ENCODE results near the gene TMEM214. TPM values are rescaled to one million over a fixed set of nuclear protein-coding genes. Genes with fewer than 3 reads are reported as not detected.

Gene TMEM214
- total and polyA plus RNA-seq, 2 of the 8 experiments (the other 6 are each of a cell fraction or from before 2014, with no cell fraction given): 49.7 to 71.0 TPM

DNA sequence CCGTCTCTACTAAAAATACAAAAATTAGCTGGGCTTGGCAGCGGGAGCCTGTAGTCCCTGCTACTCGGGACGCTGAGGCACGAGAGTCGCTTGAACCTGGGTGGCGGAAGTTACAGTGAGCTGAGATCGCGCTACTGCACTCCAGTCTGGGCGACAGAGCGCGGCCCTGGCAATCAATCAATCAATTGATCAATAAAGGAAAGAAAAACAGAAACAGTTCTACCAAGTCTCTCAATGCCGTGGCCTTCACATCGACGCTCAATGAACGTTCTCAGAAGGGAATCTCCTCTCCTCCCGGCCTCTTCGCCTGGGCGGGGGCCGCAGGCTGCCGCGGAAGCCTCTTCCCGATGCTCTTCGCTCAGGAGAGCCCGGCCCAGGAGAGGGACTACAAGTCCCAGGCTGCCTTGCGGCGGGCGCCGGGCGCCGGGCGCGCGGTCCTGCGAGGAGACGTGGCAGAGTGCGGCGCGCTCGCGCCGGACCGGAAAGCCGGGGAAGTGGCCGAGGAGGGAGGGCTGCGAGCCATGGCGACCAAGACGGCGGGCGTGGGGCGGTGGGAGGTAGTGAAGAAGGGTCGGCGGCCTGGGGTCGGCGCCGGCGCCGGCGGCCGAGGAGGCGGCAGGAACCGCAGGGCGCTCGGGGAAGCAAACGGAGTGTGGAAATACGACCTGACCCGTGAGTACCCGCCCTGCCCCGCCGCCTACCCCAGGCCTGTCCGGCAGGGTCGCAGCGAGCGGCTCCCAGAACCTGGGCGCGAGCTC lies at the start of gene TMEM214 (continued):
- TF ChIP-seq GABPA (IDR thresholded peaks at IDR 0.05; ENCODE audit: borderline replicate concordance, insufficient read depth, low read length): no peak; the same call in 1 of the 2 replicates
- no peak for TF ChIP-seq JUND (IDR thresholded peaks at IDR 0.05; ENCODE audit: low read length)
- TF ChIP-seq EP300 (IDR thresholded peaks at IDR 0.05; ENCODE audit: borderline replicate concordance in 1 of 2, low read depth in 2 of 2, low read length in 2 of 2): no peak
- no peak for TF ChIP-seq SAP30 (IDR thresholded peaks at IDR 0.05; ENCODE audit: insufficient read depth, insufficient replicate concordance, low read length)
- no peak for TF ChIP-seq CTBP2 (IDR thresholded peaks at IDR 0.05; ENCODE audit: borderline replicate concordance, insufficient read depth, insufficient read length, low read length)
- peak; percentile 52; the same call in 1 of the 2 replicates for TF ChIP-seq SIX5 (IDR thresholded peaks at IDR 0.05; ENCODE audit: low read depth, low read length)
- TF ChIP-seq, protein P1, sequence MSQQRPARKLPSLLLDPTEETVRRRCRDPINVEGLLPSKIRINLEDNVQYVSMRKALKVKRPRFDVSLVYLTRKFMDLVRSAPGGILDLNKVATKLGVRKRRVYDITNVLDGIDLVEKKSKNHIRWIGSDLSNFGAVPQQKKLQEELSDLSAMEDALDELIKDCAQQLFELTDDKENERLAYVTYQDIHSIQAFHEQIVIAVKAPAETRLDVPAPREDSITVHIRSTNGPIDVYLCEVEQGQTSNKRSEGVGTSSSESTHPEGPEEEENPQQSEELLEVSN (IDR thresholded peaks at IDR 0.05): no peak
- TF ChIP-seq EGR1 (IDR thresholded peaks at IDR 0.05; ENCODE audit: borderline replicate concordance, low read depth, low read length): no peak
- TF ChIP-seq BACH1 (IDR thresholded peaks at IDR 0.05; ENCODE audit: low read length): peak; percentile 87
- TF ChIP-seq FOSL1 (IDR thresholded peaks at IDR 0.05; ENCODE audit: insufficient read depth, low read depth, low read length): no peak
- no peak for TF ChIP-seq TBP (IDR thresholded peaks at IDR 0.05; ENCODE audit: low read depth, low read length)
- no peak for TF ChIP-seq RAD21 (IDR thresholded peaks at IDR 0.05 in 1 of 2, conservative IDR thresholded peaks at IDR 0.05 in 1 of 2; ENCODE audit: low read depth in 2 of 2, low read length in 2 of 2)
- TF ChIP-seq RBBP5 (IDR thresholded peaks at IDR 0.05; ENCODE audit: borderline replicate concordance, low read depth, low read length): peak; percentile 44; the same call in 1 of the 2 replicates
- TF ChIP-seq MAX (IDR thresholded peaks at IDR 0.05): peak; percentile 4; the same call in 1 of the 2 replicates
- TF ChIP-seq CHD2 (IDR thresholded peaks at IDR 0.05; ENCODE audit: low read length): no peak
- no peak for TF ChIP-seq USF2 (IDR thresholded peaks at IDR 0.05; ENCODE audit: low read length)
- TF ChIP-seq, protein P2, sequence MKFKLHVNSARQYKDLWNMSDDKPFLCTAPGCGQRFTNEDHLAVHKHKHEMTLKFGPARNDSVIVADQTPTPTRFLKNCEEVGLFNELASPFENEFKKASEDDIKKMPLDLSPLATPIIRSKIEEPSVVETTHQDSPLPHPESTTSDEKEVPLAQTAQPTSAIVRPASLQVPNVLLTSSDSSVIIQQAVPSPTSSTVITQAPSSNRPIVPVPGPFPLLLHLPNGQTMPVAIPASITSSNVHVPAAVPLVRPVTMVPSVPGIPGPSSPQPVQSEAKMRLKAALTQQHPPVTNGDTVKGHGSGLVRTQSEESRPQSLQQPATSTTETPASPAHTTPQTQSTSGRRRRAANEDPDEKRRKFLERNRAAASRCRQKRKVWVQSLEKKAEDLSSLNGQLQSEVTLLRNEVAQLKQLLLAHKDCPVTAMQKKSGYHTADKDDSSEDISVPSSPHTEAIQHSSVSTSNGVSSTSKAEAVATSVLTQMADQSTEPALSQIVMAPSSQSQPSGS (IDR thresholded peaks at IDR 0.05; ENCODE audit: low read length): no peak
- TF ChIP-seq, protein P3, sequence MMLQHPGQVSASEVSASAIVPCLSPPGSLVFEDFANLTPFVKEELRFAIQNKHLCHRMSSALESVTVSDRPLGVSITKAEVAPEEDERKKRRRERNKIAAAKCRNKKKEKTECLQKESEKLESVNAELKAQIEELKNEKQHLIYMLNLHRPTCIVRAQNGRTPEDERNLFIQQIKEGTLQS (IDR thresholded peaks at IDR 0.05; ENCODE audit: insufficient read depth, low read depth, low read length): 0 out of 2 replicates have a peak, but pooled peaks have one; percentile 19

All from H1 (cell line).